Fibroblast of lung (primary cell): ENCODE data around the gene GABRB2. TPM values are rescaled to one million over a fixed set of nuclear protein-coding genes. Genes with fewer than 3 reads are reported as not detected.

ENCODE experiments used
- DNase-seq, 2 donors: peaks; one replicate each; pipeline versions ENCODE4 v3.0.0 to v3.0.0-alpha.2; 2010; ENCODE audit warnings: low read depth in 2 of 2
- H2AFZ ChIP-seq: 2 replicates; pipeline ENCODE4 v1.5.1; 2012; ENCODE audit warnings: low read length, control low read depth, inconsistent platforms
- H3K27ac ChIP-seq: 2 replicates; pipeline ENCODE4 v1.5.1; 2011; ENCODE audit warnings: low read length, control low read depth; ENCODE audit not compliant: insufficient read depth
- H3K27me3 ChIP-seq: 2 replicates; pipeline ENCODE4 v1.5.1; 2011; ENCODE audit warnings: mild to moderate bottlenecking, low read length; ENCODE audit not compliant: control insufficient read depth, insufficient read depth
- H3K36me3 ChIP-seq: 2 replicates; pipeline ENCODE4 v1.5.1; 2011; ENCODE audit warnings: low read length; ENCODE audit not compliant: control insufficient read depth, insufficient read depth
- H3K4me1 ChIP-seq: 2 replicates; pipeline ENCODE4 v1.5.1; 2011; ENCODE audit warnings: low read length; ENCODE audit not compliant: control insufficient read depth, insufficient read depth; ENCODE audit errors: extremely low read depth
- H3K4me2 ChIP-seq: 2 replicates; pipeline ENCODE4 v1.5.1; 2011; ENCODE audit warnings: low read length, control low read depth; ENCODE audit not compliant: insufficient read depth; ENCODE audit errors: extremely low read depth
- H3K4me3 ChIP-seq, 4 experiments: fragments of 200-600 bp in 1 of 4; sonication (generic) in 1 of 4; replicated peaks in 1 of 4; 2 replicates each; pipeline ENCODE4 v1.5.1; 2011 to 2016; ENCODE audit warnings: low read length in 4 of 4, low read depth in 3 of 4, mild to moderate bottlenecking in 3 of 4, control low read depth in 2 of 4, inconsistent platforms in 1 of 4, mixed read lengths in 1 of 4; ENCODE audit not compliant: insufficient read depth in 1 of 4; ENCODE audit errors: control extremely low read depth in 1 of 4
- H3K79me2 ChIP-seq: 2 replicates; pipeline ENCODE4 v1.5.1; 2012; ENCODE audit warnings: mild to moderate bottlenecking, low read length, inconsistent platforms; ENCODE audit not compliant: control insufficient read depth, insufficient read depth
- H3K9ac ChIP-seq: 2 replicates; pipeline ENCODE4 v1.5.1; 2011; ENCODE audit warnings: mild to moderate bottlenecking, low read length, control low read depth; ENCODE audit not compliant: insufficient read depth
- H3K9me3 ChIP-seq: 2 replicates; pipeline ENCODE4 v1.5.1; 2012; ENCODE audit warnings: low read depth, low read length; ENCODE audit not compliant: control insufficient read depth, insufficient read depth
- H4K20me1 ChIP-seq: 2 replicates; pipeline ENCODE4 v1.5.1; 2011; ENCODE audit warnings: low read length; ENCODE audit not compliant: control insufficient read depth, insufficient read depth; ENCODE audit errors: extremely low read depth
- CTCF ChIP-seq, 2 donors: IDR thresholded peaks in 1 of 2; conservative IDR thresholded peaks in 1 of 2; 1 replicate in 1 of 2; 2 replicates in 1 of 2; pipeline ENCODE4 v1.5.1; 2011 to 2012; ENCODE audit warnings: low read length in 2 of 2, control low read depth in 1 of 2, inconsistent platforms in 1 of 2, low read depth in 1 of 2, mild to moderate bottlenecking in 1 of 2
- EZH2 ChIP-seq: IDR thresholded peaks from 2 replicates; pipeline ENCODE4 v1.5.1; 2012; ENCODE audit warnings: low read length, control low read depth, mild to moderate bottlenecking; ENCODE audit errors: missing control alignments
- polyA plus RNA-seq, 2 donors: library from polyadenylated mRNA; depleted of rRNA in 1 of 2; stranded (reverse) in 1 of 2; unstranded in 1 of 2; fragments of >200 nt; gene quantifications; 2 replicates each; pipeline ENCODE4 v1.2.1, GENCODE V29; 2011 to 2012; ENCODE audit warnings: missing spikeins in 1 of 2
- total RNA-seq: library from RNA; depleted of rRNA; stranded (reverse); fragments of >200 nt; gene quantifications from 2 replicates; pipeline ENCODE4 v1.2.1, GENCODE V29; 2014

Gene GABRB2
- total and polyA plus RNA-seq, 2 donors (not counting 1 experiment from before 2014, with no cell fraction given): under 0.01 to 0.01 TPM

DNA sequence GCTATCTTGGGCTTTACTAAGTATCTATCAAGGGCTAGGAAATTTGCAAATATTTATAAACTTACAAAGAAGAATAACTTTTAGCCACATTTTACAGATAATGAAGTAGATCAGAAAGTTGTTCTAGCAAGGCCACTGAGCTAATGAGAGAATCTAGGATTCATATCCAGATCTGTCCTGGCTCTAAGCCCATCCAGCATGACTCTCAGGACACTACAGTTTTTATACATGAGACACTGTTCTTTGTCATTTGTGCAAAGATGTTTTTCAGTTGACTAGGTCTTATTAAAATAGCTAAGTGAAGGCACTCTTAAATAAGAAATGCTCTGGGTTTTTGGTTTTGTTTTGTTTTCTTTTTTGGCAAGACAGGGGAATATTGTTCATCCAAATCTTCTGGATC, 273.1 kb downstream of the GABRB2 start:
- Histone ChIP-seq H3K4me1 (no peaks in the 10 kb centered on the region), H4K20me1 (no peaks in the 10 kb centered on the region), H3K4me3 (no peak overlapping the region), H3K9ac (no peak overlapping the region), H3K27me3 (no peaks in the 10 kb centered on the region), H3K4me2 (no peak overlapping the region), H3K27ac (no peak overlapping the region), H3K9me3 (no peaks in the 10 kb centered on the region), H3K79me2 (no peaks in the 10 kb centered on the region), H3K36me3 (no peaks in the 10 kb centered on the region), H2AFZ (no peak overlapping the region)
- no peak for TF ChIP-seq CTCF (conservative IDR thresholded peaks at IDR 0.05 in 1 of 2, IDR thresholded peaks at IDR 0.05 in 1 of 2; ENCODE audit: low read depth in 1 of 2, low read length in 2 of 2)
- TF ChIP-seq EZH2: no peak
- DNase-seq: no peak

GRCh38 chr5:161271816-161272215, 274.7 kb downstream of the GABRB2 start:
- Histone ChIP-seq H3K4me2 (no peak overlapping the region), H3K4me1 (no peaks in the 10 kb centered on the region), H3K9ac (no peak overlapping the region), H3K9me3 (no peaks in the 10 kb centered on the region), H4K20me1 (no peaks in the 10 kb centered on the region), H3K4me3 (no peak overlapping the region), H3K79me2 (no peaks in the 10 kb centered on the region), H2AFZ (no peak overlapping the region), H3K27me3 (no peaks in the 10 kb centered on the region), H3K27ac (no peak overlapping the region), H3K36me3 (no peaks in the 10 kb centered on the region)
- TF ChIP-seq CTCF (conservative IDR thresholded peaks at IDR 0.05 in 1 of 2, IDR thresholded peaks at IDR 0.05 in 1 of 2; ENCODE audit: low read depth in 1 of 2, low read length in 2 of 2) (no peak), EZH2 (no peak)
- no peak for DNase-seq

DNA sequence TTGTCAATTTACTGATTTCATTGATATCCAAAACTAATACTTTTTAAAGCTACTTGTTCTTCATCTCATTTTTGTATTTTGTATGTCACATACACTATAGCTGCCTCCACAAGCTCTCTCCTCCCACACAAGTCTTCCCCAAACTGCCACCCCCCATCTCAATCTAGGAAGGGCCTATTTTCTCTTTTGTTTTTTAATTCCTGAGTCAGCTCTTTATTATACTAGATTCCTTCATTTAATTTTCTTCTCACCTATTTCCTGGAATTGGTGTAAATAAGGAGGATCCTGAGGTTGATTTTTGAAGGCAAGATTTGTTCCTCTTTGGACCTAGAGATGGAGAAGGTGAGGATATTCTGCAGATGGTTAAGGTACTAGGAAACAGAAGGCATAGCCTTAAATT, 277.4 kb downstream of the GABRB2 start:
- Histone ChIP-seq H3K36me3 (no peaks in the 10 kb centered on the region), H3K27ac (no peak overlapping the region), H4K20me1 (no peaks in the 10 kb centered on the region), H3K9me3 (no peaks in the 10 kb centered on the region), H2AFZ (no peak overlapping the region), H3K79me2 (no peaks in the 10 kb centered on the region), H3K4me1 (no peaks in the 10 kb centered on the region), H3K4me2 (no peak overlapping the region), H3K4me3 (no peak overlapping the region), H3K27me3 (no peaks in the 10 kb centered on the region), H3K9ac (no peak overlapping the region)
- TF ChIP-seq CTCF (conservative IDR thresholded peaks at IDR 0.05 in 1 of 2, IDR thresholded peaks at IDR 0.05 in 1 of 2; ENCODE audit: low read depth in 1 of 2, low read length in 2 of 2) (no peak), EZH2 (no peak)
- DNase-seq: no peak
